ENCODE results near the gene MPND. TPM values are rescaled to one million over a fixed set of nuclear protein-coding genes. Genes with fewer than 3 reads are reported as not detected.
"Not testable (repeated sequence)": the region's sequence is repeated elsewhere in the genome, so short reads cannot be mapped to it uniquely, and the experiment has no call there.

MPND gene
- total RNA-seq, 2 experiments from 2014 or later, result 10.3 to 11.0 TPM

- Mint-ChIP-seq H3K4me3 (peak overlapping the region; percentile 90), H3K36me3 (ENCODE audit: low read depth) (peaks cover 4% of the 10 kb centered on the region), H3K27ac (peak overlapping the region; percentile 86), H3K9me3 (no peaks in the 10 kb centered on the region), H3K27me3 (no peaks in the 10 kb centered on the region), H3K4me1 (ENCODE audit: low read depth) (peaks cover 25% of the 10 kb centered on the region)
- intact Hi-C loops (cut with DNase I, micrococcal nuclease), result loop anchor here (1.0 to 5.0 kb wide), 5 partner anchors 14 to 144 kb away; partner anchors contain the start of genes FSD1 (in 1 of the 2), HDGFL2 (in 1 of the 2), UBXN6 (in 1 of the 2) and YJU2 (in 1 of the 2)
- ATAC-seq (ENCODE audit: poor library complexity) (peak; percentile 19), DNase-seq (no peak)
- no peak for TF ChIP-seq CTCF (IDR thresholded peaks at IDR 0.05)
- ChIA-PET POLR2A (interaction anchor here (0.6 to 1.3 kb wide), 9 partner anchors 10 to 262 kb away, joined by 3 to 43 read pairs (median 5); partner anchors contain the start of genes CHAF1A, FSD1, HDGFL2 and MPND), CTCF (interaction anchor here (0.8 to 1.3 kb wide), 2 partner anchors 42 to 73 kb away, joined by 3 to 5 read pairs; partner anchors contain the start of gene SH3GL1)
- H3K27ac ChIP-seq (ENCODE audit: low read depth in 1 of 2, low read length in 2 of 2), result no peak overlapping the region
- no peaks in the 10 kb centered on the region for H3K36me3 ChIP-seq (ENCODE audit: insufficient read depth, low read length)
- peaks cover 31% of the 10 kb centered on the region for H3K4me1 ChIP-seq (ENCODE audit: insufficient read depth, low read length)
- H3K9me3 ChIP-seq (ENCODE audit: control insufficient read depth in 1 of 2, insufficient read depth in 1 of 2, low read length in 2 of 2), result peaks cover 0 to 8% of the 10 kb centered on the region in 2 experiments
- no peaks in the 10 kb centered on the region for H3K27me3 ChIP-seq (ENCODE audit: control insufficient read depth in 1 of 2, insufficient read depth in 2 of 2, low read length in 2 of 2)
- peak overlapping the region; percentile 52 for H3K4me3 ChIP-seq (ENCODE audit: low read length)
Observed at GRCh38 chr19:4327877-4328242, 15.5 kb upstream of the MPND start.

- Mint-ChIP-seq H3K27ac (peak overlapping the region; percentile 86), H3K27me3 (no peaks in the 10 kb centered on the region), H3K4me1 (ENCODE audit: low read depth) (peaks cover 25% of the 10 kb centered on the region), H3K9me3 (no peaks in the 10 kb centered on the region), H3K36me3 (ENCODE audit: low read depth) (peaks cover 4% of the 10 kb centered on the region), H3K4me3 (peak overlapping the region; percentile 90)
- ATAC-seq (ENCODE audit: poor library complexity), result peak; percentile 83
- peaks cover 31% of the 10 kb centered on the region for H3K4me1 ChIP-seq (ENCODE audit: insufficient read depth, low read length)
- peak; percentile 84 to 99 (median 96) for DNase-seq
- H3K36me3 ChIP-seq (ENCODE audit: insufficient read depth, low read length), result no peaks in the 10 kb centered on the region
- H3K4me3 ChIP-seq (ENCODE audit: low read length), result peak overlapping the region; percentile 61
- H3K9me3 ChIP-seq (ENCODE audit: control insufficient read depth in 1 of 2, insufficient read depth in 1 of 2, low read length in 2 of 2), result peaks cover 0 to 8% of the 10 kb centered on the region in 2 experiments
- ChIA-PET POLR2A (interaction anchor here (0.6 to 1.3 kb wide), 9 partner anchors 10 to 262 kb away, joined by 3 to 43 read pairs (median 5); partner anchors contain the start of genes CHAF1A, FSD1, HDGFL2 and MPND), CTCF (interaction anchor here (0.8 to 1.3 kb wide), 2 partner anchors 42 to 72 kb away, joined by 3 to 5 read pairs; partner anchors contain the start of gene SH3GL1)
- H3K27me3 ChIP-seq (ENCODE audit: control insufficient read depth in 1 of 2, insufficient read depth in 2 of 2, low read length in 2 of 2), result no peaks in the 10 kb centered on the region
- H3K27ac ChIP-seq (ENCODE audit: low read depth in 1 of 2, low read length in 2 of 2), result no peak overlapping the region
- no peak for TF ChIP-seq CTCF (IDR thresholded peaks at IDR 0.05)
- intact Hi-C loops (cut with DNase I, micrococcal nuclease), result loop anchor here (1.0 to 5.0 kb wide), 4 partner anchors 14 to 144 kb away; partner anchors contain the start of genes HDGFL2 (in 1 of the 2), UBXN6 (in 1 of the 2) and YJU2 (in 1 of the 2)
Observed at GRCh38 chr19:4328243-4328990, 14.9 kb upstream of the MPND start.

- H3K9me3 ChIP-seq (ENCODE audit: control insufficient read depth in 1 of 2, insufficient read depth in 1 of 2, low read length in 2 of 2); H3K27ac ChIP-seq (ENCODE audit: low read depth in 1 of 2, low read length in 2 of 2); H3K27me3 ChIP-seq (ENCODE audit: control insufficient read depth in 1 of 2, insufficient read depth in 2 of 2, low read length in 2 of 2); H3K27me3 Mint-ChIP-seq; H3K36me3 Mint-ChIP-seq (ENCODE audit: low read depth); CTCF ChIA-PET; H3K36me3 ChIP-seq (ENCODE audit: insufficient read depth, low read length); ATAC-seq (ENCODE audit: poor library complexity); H3K9me3 Mint-ChIP-seq: not testable (repeated sequence)
- peak overlapping the region; percentile 90 for H3K4me3 Mint-ChIP-seq
- DNase-seq, result peak in 6 of 14 experiments; percentile 9 to 62 (median 28)
- Histone ChIP-seq H3K4me3 (ENCODE audit: low read length) (peak overlapping the region; percentile 61), H3K4me1 (ENCODE audit: insufficient read depth, low read length) (peaks cover 31% of the 10 kb centered on the region)
- POLR2A ChIA-PET, result interaction anchor here (2.1 kb wide), 1 partner anchor 14 kb away, joined by 12 read pairs; the partner anchor contains the start of gene MPND
- H3K27ac Mint-ChIP-seq, result peak overlapping the region; percentile 86
- intact Hi-C loops (cut with DNase I, micrococcal nuclease), result loop anchor here (1.0 to 5.0 kb wide), 4 partner anchors 13 to 143 kb away; partner anchors contain the start of genes HDGFL2 (in 1 of the 2), UBXN6 (in 1 of the 2) and YJU2 (in 1 of the 2)
- H3K4me1 Mint-ChIP-seq (ENCODE audit: low read depth), result peaks cover 25% of the 10 kb centered on the region
Observed at GRCh38 chr19:4328991-4329681, 14.2 kb upstream of the MPND start.
